WTC11 (cell line): ENCODE data around the gene CBR1. TPM values are rescaled to one million over a fixed set of nuclear protein-coding genes. Genes with fewer than 3 reads are reported as not detected.
A peak's percentile ranks its signal among the peaks of the same experiment; 100 is the strongest.

Source experiments
- ATAC-seq: fragments of 200-7000 bp; cut with Tn5 transposase; 2 replicates; pipeline ENCODE4 v1.10.0; 2021; ENCODE audit warnings: mild to moderate bottlenecking, moderate library complexity
- CTCF ChIA-PET: fragments of 300-600 bp; sonication (Branson Sonifier 250); formaldehyde crosslinking; loops from one replicate; lab custom pipeline; 2021; ENCODE audit warnings: antibody characterized with exemption; lab: Charles Lee
- POLR2A ChIA-PET: fragments of 350-600 bp; sonication (Branson Sonifier 250); formaldehyde crosslinking; loops from one replicate; lab custom pipeline; 2021; ENCODE audit warnings: antibody characterized with exemption; lab: Charles Lee
- DNase-seq: peaks from one replicate; pipeline ENCODE4 v3.0.0; 2021; ENCODE audit warnings: low spot score
- H3K27ac Mint-ChIP-seq: 2 replicates; pipeline ENCODE4 v1.8.0; 2021; ENCODE audit warnings: mixed read lengths
- H3K27me3 Mint-ChIP-seq: 2 replicates; pipeline ENCODE4 v1.8.0; 2021; ENCODE audit warnings: low read depth, mild to moderate bottlenecking, moderate library complexity, mixed read lengths
- H3K36me3 Mint-ChIP-seq: 2 replicates; pipeline ENCODE4 v1.8.0; 2021; ENCODE audit warnings: mixed read lengths
- H3K4me1 Mint-ChIP-seq: 2 replicates; pipeline ENCODE4 v1.8.0; 2022; ENCODE audit warnings: mixed read lengths
- H3K4me3 Mint-ChIP-seq: 2 replicates; pipeline ENCODE4 v1.8.0; 2021; ENCODE audit warnings: mild to moderate bottlenecking, moderate library complexity, mixed read lengths
- H3K9me3 Mint-ChIP-seq: 2 replicates; pipeline ENCODE4 v1.8.0; 2021; ENCODE audit warnings: mixed read lengths
- AFF4 ChIP-seq: sonication (generic); formaldehyde crosslinking; IDR thresholded peaks from 2 replicates; pipeline ENCODE4 v1.8.1; 2023; ENCODE audit warnings: mild to moderate bottlenecking, missing genetic modification reagents, borderline replicate concordance
- ARID4B ChIP-seq: sonication (generic); formaldehyde crosslinking; IDR thresholded peaks from 2 replicates; pipeline ENCODE4 v1.8.0; 2023; ENCODE audit warnings: missing genetic modification reagents, mild to moderate bottlenecking, borderline replicate concordance
- ATF1 ChIP-seq: sonication (generic); formaldehyde crosslinking; IDR thresholded peaks from 2 replicates; pipeline ENCODE4 v1.8.1; 2023; ENCODE audit warnings: mild to moderate bottlenecking, moderate library complexity, missing genetic modification reagents
- CBFB ChIP-seq: sonication (generic); formaldehyde crosslinking; IDR thresholded peaks from 2 replicates; pipeline ENCODE4 v1.8.1; 2022; ENCODE audit warnings: mild to moderate bottlenecking, low read depth, missing genetic modification reagents
- CDX4 ChIP-seq: fragments of 250-450 bp; sonication (Bioruptor Pico); IDR thresholded peaks from 2 replicates; pipeline ENCODE4 v1.9.0; 2021; ENCODE audit warnings: moderate library complexity, mild to moderate bottlenecking, inconsistent platforms, borderline replicate concordance
- CTCF ChIP-seq: fragments of 200-600 bp; IDR thresholded peaks from 2 replicates; pipeline ENCODE4 v1.8.0; 2022; ENCODE audit warnings: antibody characterized with exemption
- ERG ChIP-seq: fragments of 250-450 bp; sonication (Bioruptor Pico); IDR thresholded peaks from 2 replicates; pipeline ENCODE4 v1.8.0; 2021; ENCODE audit warnings: mild to moderate bottlenecking
- ETV6 ChIP-seq: sonication (generic); formaldehyde crosslinking; IDR thresholded peaks from 2 replicates; pipeline ENCODE4 v1.8.1; 2022; ENCODE audit warnings: mild to moderate bottlenecking, missing genetic modification reagents
- IRF1 ChIP-seq: sonication (generic); formaldehyde crosslinking; IDR thresholded peaks from 2 replicates; pipeline ENCODE4 v1.8.0; 2023; ENCODE audit warnings: missing genetic modification reagents
- IRF2 ChIP-seq: sonication (generic); formaldehyde crosslinking; IDR thresholded peaks from 2 replicates; pipeline ENCODE4 v1.8.0; 2022; ENCODE audit warnings: low read depth, missing genetic modification reagents, borderline replicate concordance
- NFYB ChIP-seq: sonication (generic); formaldehyde crosslinking; conservative IDR thresholded peaks from 2 replicates; pipeline ENCODE4 v1.8.0; 2022; ENCODE audit warnings: low read depth, missing genetic modification reagents
- NR3C1 ChIP-seq: sonication (generic); formaldehyde crosslinking; conservative IDR thresholded peaks from 2 replicates; pipeline ENCODE4 v1.8.1; 2023; ENCODE audit warnings: low read depth, mild to moderate bottlenecking, missing genetic modification reagents
- PREB ChIP-seq: sonication (generic); formaldehyde crosslinking; IDR thresholded peaks from 2 replicates; pipeline ENCODE4 v1.8.1; 2022; ENCODE audit warnings: mild to moderate bottlenecking, missing genetic modification reagents, moderate library complexity, borderline replicate concordance
- PRRX2 ChIP-seq: fragments of 250-450 bp; sonication (Bioruptor Pico); IDR thresholded peaks from 2 replicates; pipeline ENCODE4 v1.8.0; 2021; ENCODE audit warnings: mild to moderate bottlenecking
- USF1 ChIP-seq: sonication (generic); formaldehyde crosslinking; IDR thresholded peaks from 2 replicates; pipeline ENCODE4 v1.8.0; 2022; ENCODE audit warnings: mild to moderate bottlenecking, missing genetic modification reagents
- USF2 ChIP-seq: sonication (generic); formaldehyde crosslinking; IDR thresholded peaks from 2 replicates; pipeline ENCODE4 v1.8.1; 2023; ENCODE audit warnings: mild to moderate bottlenecking, missing genetic modification reagents, moderate library complexity
- ZNF263 ChIP-seq: sonication (generic); formaldehyde crosslinking; IDR thresholded peaks from 2 replicates; pipeline ENCODE4 v1.8.1; 2022; ENCODE audit warnings: low read depth, mild to moderate bottlenecking, moderate library complexity, missing genetic modification reagents
- ZNF317 ChIP-seq: sonication (generic); formaldehyde crosslinking; IDR thresholded peaks from 2 replicates; pipeline ENCODE4 v1.8.1; 2023; ENCODE audit warnings: low read depth, mild to moderate bottlenecking, moderate library complexity, missing genetic modification reagents, borderline replicate concordance
- ZNF396 ChIP-seq: fragments of 250-450 bp; sonication (Bioruptor Pico); IDR thresholded peaks from 2 replicates; pipeline ENCODE4 v1.8.0; 2021; ENCODE audit warnings: mild to moderate bottlenecking, moderate library complexity, borderline replicate concordance
- ZNF671 ChIP-seq: fragments of 250-450 bp; sonication (Bioruptor Pico); IDR thresholded peaks from 2 replicates; pipeline ENCODE4 v1.8.0; 2021; ENCODE audit warnings: mild to moderate bottlenecking
- total RNA-seq: library from RNA; stranded (reverse); gene quantifications from 3 replicates; pipeline ENCODE4 v1.2.3, GENCODE V29; 2021

CBR1 gene
- total RNA-seq, 1 experiment from 2014 or later = 167 TPM

- TF ChIP-seq IRF1 (CRISPR knock-in tag) = no peak
- TF ChIP-seq ERG (CRISPR knock-in tag) = no peak
Measured at GRCh38 chr21:36047139-36047538, 22.7 kb upstream of the CBR1 start (continued).

GRCh38 chr21:36048357-36048756 is 21.5 kb upstream of the CBR1 start:
- no peak overlapping the region for H3K4me3 Mint-ChIP-seq
- CTCF ChIA-PET = interaction anchor here (1.4 kb wide), 1 partner anchor 56 kb away, joined by 5 read pairs; no protein-coding TSS in a partner anchor
- peaks cover 86% of the 10 kb centered on the region for H3K36me3 Mint-ChIP-seq
- H3K4me1 Mint-ChIP-seq = 0 out of 2 replicates have a peak, but pooled peaks cover 3% of the 10 kb centered on the region
- no peak for DNase-seq
- H3K27ac Mint-ChIP-seq = peak overlapping the region; percentile 64; the same call in 1 of the 2 replicates
- H3K27me3 Mint-ChIP-seq = no peaks in the 10 kb centered on the region
- no peaks in the 10 kb centered on the region for H3K9me3 Mint-ChIP-seq
- TF ChIP-seq ZNF396 (CRISPR knock-in tag) (no peak), NR3C1 (CRISPR knock-in tag) (no peak), ATF1 (no peak), NFYB (CRISPR knock-in tag) (no peak), USF1 (CRISPR knock-in tag) (no peak), ZNF263 (CRISPR knock-in tag) (no peak), IRF2 (CRISPR knock-in tag) (no peak), AFF4 (CRISPR knock-in tag) (no peak), ETV6 (CRISPR knock-in tag) (no peak), ZNF317 (CRISPR knock-in tag) (no peak), USF2 (CRISPR knock-in tag) (no peak), ARID4B (CRISPR knock-in tag) (no peak), CTCF (no peak), CBFB (CRISPR knock-in tag) (no peak), CDX4 (no peak), PREB (no peak), PRRX2 (CRISPR knock-in tag) (no peak), ZNF671 (CRISPR knock-in tag) (no peak)
- POLR2A ChIA-PET = no interaction called here
- no peak for ATAC-seq
